CD14-positive monocyte (primary cell): ENCODE measurements around the gene C10orf67. TPM values are rescaled to one million over a fixed set of nuclear protein-coding genes. Genes with fewer than 3 reads are reported as not detected.
"Not testable (repeated sequence)": the region's sequence is repeated elsewhere in the genome, so short reads cannot be mapped to it uniquely, and the experiment has no call there.

ENCODE experiments used
- DNase-seq, 3 donors: peaks; one replicate each; pipeline ENCODE4 v3.0.0-alpha.2; 2011 to 2022
- H2AFZ ChIP-seq: 2 replicates; pipeline ENCODE4 v1.6.0; 2012; ENCODE audit warnings: mild to moderate bottlenecking, low read depth, low read length, inconsistent platforms; ENCODE audit not compliant: insufficient read depth, poor library complexity, severe bottlenecking
- H3K27ac ChIP-seq, 2 donors: 1 replicate in 1 of 2; 2 replicates in 1 of 2; pipeline ENCODE4 v1.5.1; 2012 to 2013; ENCODE audit warnings: low read length in 2 of 2, control low read depth in 1 of 2, inconsistent platforms in 1 of 2, low read depth in 1 of 2, mild to moderate bottlenecking in 1 of 2
- H3K27me3 ChIP-seq, 2 donors: one replicate each; pipeline versions ENCODE4 v1.6.0 to v1.6.1; 2011 to 2013; ENCODE audit warnings: low read length in 2 of 2; ENCODE audit not compliant: control insufficient read depth in 2 of 2, insufficient read depth in 2 of 2
- H3K36me3 ChIP-seq, 2 donors: replicated peaks in 1 of 2; 1 replicate in 1 of 2; 2 replicates in 1 of 2; pipeline versions ENCODE4 v1.5.1 to v1.6.1; 2012 to 2013; ENCODE audit warnings: low read length in 2 of 2, control low read depth in 1 of 2, inconsistent platforms in 1 of 2, mild to moderate bottlenecking in 1 of 2; ENCODE audit not compliant: insufficient read depth in 2 of 2, control insufficient read depth in 1 of 2
- H3K4me1 ChIP-seq, 2 donors: 1 replicate in 1 of 2; 2 replicates in 1 of 2; pipeline versions ENCODE4 v1.5.1 to v1.6.1; 2012 to 2013; ENCODE audit warnings: low read length in 2 of 2, control low read depth in 1 of 2, inconsistent platforms in 1 of 2, mild to moderate bottlenecking in 1 of 2, moderate library complexity in 1 of 2; ENCODE audit not compliant: insufficient read depth in 2 of 2, control insufficient read depth in 1 of 2
- H3K4me2 ChIP-seq: replicated peaks from 2 replicates; pipeline ENCODE3; 2012; ENCODE audit warnings: low read length, moderate library complexity, mild to moderate bottlenecking; ENCODE audit not compliant: poor library complexity, severe bottlenecking; ENCODE audit errors: extremely low read depth
- H3K4me3 ChIP-seq, 3 experiments: fragments of 200-600 bp in 1 of 3; sonication (generic) in 1 of 3; replicated peaks in 1 of 3; 1 replicate in 2 of 3; 2 replicates in 1 of 3; pipeline ENCODE4 v1.5.1; 2011 to 2013; ENCODE audit warnings: low read length in 3 of 3, mild to moderate bottlenecking in 3 of 3, control low read depth in 2 of 3, low read depth in 2 of 3, inconsistent platforms in 1 of 3, moderate library complexity in 1 of 3
- H3K79me2 ChIP-seq: 2 replicates; pipeline ENCODE4 v1.6.0; 2012; ENCODE audit warnings: mild to moderate bottlenecking, control low read depth, inconsistent platforms, low read length, moderate library complexity; ENCODE audit not compliant: insufficient read depth
- H3K9ac ChIP-seq: 2 replicates; pipeline ENCODE4 v1.6.0; 2017; ENCODE audit warnings: low read length, mild to moderate bottlenecking; ENCODE audit not compliant: insufficient read depth, poor library complexity, severe bottlenecking
- H3K9me3 ChIP-seq, 2 donors: replicated peaks in 1 of 2; 1 replicate in 1 of 2; 2 replicates in 1 of 2; pipeline versions ENCODE4 v1.5.1 to v1.6.1; 2012 to 2013; ENCODE audit warnings: low read length in 2 of 2, control low read depth in 1 of 2; ENCODE audit not compliant: control insufficient read depth in 1 of 2, insufficient read depth in 1 of 2
- H4K20me1 ChIP-seq: 2 replicates; pipeline ENCODE4 v1.6.0; 2012; ENCODE audit warnings: mild to moderate bottlenecking, low read length, control low read depth, moderate library complexity; ENCODE audit not compliant: insufficient read depth
- H3K27ac Mint-ChIP-seq, 7 donors: one replicate each; pipeline ENCODE4 v1.8.0; 2020; ENCODE audit warnings: mild to moderate bottlenecking in 7 of 7, mixed read lengths in 7 of 7, moderate library complexity in 6 of 7, inconsistent platforms in 2 of 7
- H3K27me3 Mint-ChIP-seq, 3 donors: one replicate each; pipeline ENCODE4 v1.8.0; 2021 to 2022; ENCODE audit warnings: low read depth in 3 of 3, mild to moderate bottlenecking in 3 of 3, mixed read lengths in 3 of 3, moderate library complexity in 3 of 3, inconsistent platforms in 1 of 3
- H3K36me3 Mint-ChIP-seq, 2 donors: one replicate each; pipeline ENCODE4 v1.8.0; 2020; ENCODE audit warnings: mixed read lengths in 2 of 2, inconsistent platforms in 1 of 2, mild to moderate bottlenecking in 1 of 2
- H3K4me1 Mint-ChIP-seq: one replicate; pipeline ENCODE4 v1.8.0; 2020; ENCODE audit warnings: mild to moderate bottlenecking, mixed read lengths
- H3K4me3 Mint-ChIP-seq, 2 donors: one replicate each; pipeline ENCODE4 v1.8.0; 2020; ENCODE audit warnings: mild to moderate bottlenecking in 2 of 2, mixed read lengths in 2 of 2, moderate library complexity in 1 of 2
- H3K9me3 Mint-ChIP-seq, 7 donors: one replicate each; pipeline ENCODE4 v1.8.0; 2020 to 2022; ENCODE audit warnings: mixed read lengths in 7 of 7, mild to moderate bottlenecking in 6 of 7, moderate library complexity in 6 of 7, inconsistent platforms in 2 of 7
- WGBS: methylation state at CpG from one replicate; pipeline ENCODE4 v1.1.5; 2013; ENCODE audit warnings: missing lambda C conversion rate; ENCODE audit not compliant: insufficient coverage; 5-methylcytosine and 5-hydroxymethylcytosine counted together
- intact Hi-C, 2 donors: fragments of 100-400 bp; cut with micrococcal nuclease; formaldehyde crosslinking; loops; one replicate each; pipeline versions ENCODE4 v1.15.0 to v1.15.1; 2023
- polyA plus RNA-seq, 3 donors: library from polyadenylated mRNA; depleted of rRNA in 1 of 3; unstranded in 2 of 3; stranded (reverse) in 1 of 3; fragments of 300-500 nt in 2 of 3; fragments of >200 nt in 1 of 3; fragmentation: Illumina TruSeq in 2 of 3; gene quantifications; 1 replicate in 2 of 3; 2 replicates in 1 of 3; pipeline ENCODE4 v1.2.3, GENCODE V29; 2012 to 2021
- TF ChIP-seq, protein P1 (sequence below): fragments of 200-600 bp; IDR thresholded peaks from one replicate; pipeline ENCODE4 v1.8.0; 2022; ENCODE audit warnings: antibody characterized with exemption, mild to moderate bottlenecking

The C10orf67 gene
- polyA plus RNA-seq, 3 donors, result not detected

- Mint-ChIP-seq H3K36me3 (no peaks in the 10 kb centered on the region), H3K27ac (no peak overlapping the region), H3K27me3 (peaks cover 2 to 10% (median 5%) of the 10 kb centered on the region in 3 donors), H3K4me3 (no peak overlapping the region), H3K9me3 (peaks cover 3 to 12% (median 7%) of the 10 kb centered on the region in 7 donors), H3K4me1 (no peaks in the 10 kb centered on the region)
- Histone ChIP-seq H3K9ac (no peak overlapping the region), H3K36me3 (no peaks in the 10 kb centered on the region), H3K4me1 (no peaks in the 10 kb centered on the region), H3K4me2 (no peak overlapping the region), H2AFZ (no peak overlapping the region), H3K27me3 (peaks cover 0 to 13% of the 10 kb centered on the region in 2 donors), H4K20me1 (no peaks in the 10 kb centered on the region), H3K79me2 (no peaks in the 10 kb centered on the region), H3K9me3 (peaks cover 4 to 5% of the 10 kb centered on the region in 2 donors), H3K4me3 (no peak overlapping the region), H3K27ac (no peak overlapping the region)
- 89% methylated on average over 1 of the region's 3 CpGs for WGBS
- TF ChIP-seq, protein P1, sequence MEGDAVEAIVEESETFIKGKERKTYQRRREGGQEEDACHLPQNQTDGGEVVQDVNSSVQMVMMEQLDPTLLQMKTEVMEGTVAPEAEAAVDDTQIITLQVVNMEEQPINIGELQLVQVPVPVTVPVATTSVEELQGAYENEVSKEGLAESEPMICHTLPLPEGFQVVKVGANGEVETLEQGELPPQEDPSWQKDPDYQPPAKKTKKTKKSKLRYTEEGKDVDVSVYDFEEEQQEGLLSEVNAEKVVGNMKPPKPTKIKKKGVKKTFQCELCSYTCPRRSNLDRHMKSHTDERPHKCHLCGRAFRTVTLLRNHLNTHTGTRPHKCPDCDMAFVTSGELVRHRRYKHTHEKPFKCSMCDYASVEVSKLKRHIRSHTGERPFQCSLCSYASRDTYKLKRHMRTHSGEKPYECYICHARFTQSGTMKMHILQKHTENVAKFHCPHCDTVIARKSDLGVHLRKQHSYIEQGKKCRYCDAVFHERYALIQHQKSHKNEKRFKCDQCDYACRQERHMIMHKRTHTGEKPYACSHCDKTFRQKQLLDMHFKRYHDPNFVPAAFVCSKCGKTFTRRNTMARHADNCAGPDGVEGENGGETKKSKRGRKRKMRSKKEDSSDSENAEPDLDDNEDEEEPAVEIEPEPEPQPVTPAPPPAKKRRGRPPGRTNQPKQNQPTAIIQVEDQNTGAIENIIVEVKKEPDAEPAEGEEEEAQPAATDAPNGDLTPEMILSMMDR, result no peak
- DNase-seq, result peak in 2 of 3 donors; percentile 7 to 61
- intact Hi-C loops, result loop anchor here in 1 of 2 donors (10.0 kb wide), 1 partner anchor 113 kb away; no protein-coding TSS in a partner anchor
These were observed 7.4 kb upstream of the C10orf67 start for GRCh38 chr10:23351926-23352519.

GRCh38 chr10:23350706-23351105 is 6.1 kb upstream of the C10orf67 start:
- H3K36me3 Mint-ChIP-seq, H3K4me1 Mint-ChIP-seq, DNase-seq, H3K4me2 ChIP-seq, H4K20me1 ChIP-seq, H3K79me2 ChIP-seq, H3K4me3 Mint-ChIP-seq, H3K4me1 ChIP-seq, H3K36me3 ChIP-seq, H3K9me3 ChIP-seq, H3K4me3 ChIP-seq, H3K9ac ChIP-seq, H2AFZ ChIP-seq, H3K27ac ChIP-seq: not testable (repeated sequence)
- WGBS, result 90% methylated on average over 1 of the region's 1 CpG
- intact Hi-C loops, result loop anchor here in 1 of 2 donors (10.0 kb wide), 1 partner anchor 114 kb away; no protein-coding TSS in a partner anchor
- H3K27ac Mint-ChIP-seq, result peak overlapping the region in 4 of 7 donors; percentile 54 to 61 (median 56)
- H3K9me3 Mint-ChIP-seq, result peaks cover 3 to 12% (median 7%) of the 10 kb centered on the region in 7 donors
- peaks cover 8 to 16% (median 9%) of the 10 kb centered on the region in 3 donors for H3K27me3 Mint-ChIP-seq
- peaks cover 3 to 26% of the 10 kb centered on the region in 2 donors for H3K27me3 ChIP-seq
